SIG-M5 treated with dmso at 0.1 percent for 504 hours (cell line): ENCODE data around the gene MC1R.
"Not testable (repeated sequence)": the region's sequence is repeated elsewhere in the genome, so short reads cannot be mapped to it uniquely, and the experiment has no call there.

Experiments used
- DNase-seq: peaks from one replicate; lab custom pipeline; 2025; ENCODE audit not compliant: unreplicated experiment; lab: John Stamatoyannopoulos, UW

MC1R gene

GRCh38 chr16:89918453-89919347, at the start of gene MC1R:
Gene MC1R, plus strand, starts transcription at chr16:89918862. Its CDS starts 397 bp downstream, at chr16:89919259.
- DNase-seq: peak; percentile 48

- DNase-seq: no peak
Measured at GRCh38 chr16:89869911-89870310, 48.8 kb upstream of the MC1R start.

- no peak for DNase-seq
Measured at GRCh38 chr16:89870440-89870839, 48.2 kb upstream of the MC1R start.

- no peak for DNase-seq
Measured at GRCh38 chr16:89871895-89872294, 46.8 kb upstream of the MC1R start.

- DNase-seq: peak; percentile 75
Measured at GRCh38 chr16:89873109-89873971, 45.3 kb upstream of the MC1R start, which contains the start of gene TCF25. Gene TCF25, plus strand, starts transcription at chr16:89873592. Its CDS starts 76 bp downstream, at chr16:89873668.

- DNase-seq: peak; percentile 92
Measured at GRCh38 chr16:89873972-89874689, 44.5 kb upstream of the MC1R start.

GRCh38 chr16:89879123-89879522, 39.5 kb upstream of the MC1R start:
- not testable (repeated sequence) for DNase-seq

GRCh38 chr16:89880477-89881367, 37.9 kb upstream of the MC1R start:
- no peak for DNase-seq

- no peak for DNase-seq
Measured at GRCh38 chr16:89881368-89881730, 37.3 kb upstream of the MC1R start.

- DNase-seq: no peak
Measured at GRCh38 chr16:89883346-89884040, 35.2 kb upstream of the MC1R start.

GRCh38 chr16:89884041-89884421, 34.6 kb upstream of the MC1R start:
- no peak for DNase-seq

GRCh38 chr16:89887243-89887642, 31.4 kb upstream of the MC1R start:
- no peak for DNase-seq

GRCh38 chr16:89890200-89890599, 28.5 kb upstream of the MC1R start:
- no peak for DNase-seq

GRCh38 chr16:89890886-89891657, 27.6 kb upstream of the MC1R start:
- DNase-seq: no peak

- DNase-seq: no peak
Measured at GRCh38 chr16:89892055-89892630, 26.5 kb upstream of the MC1R start.

GRCh38 chr16:89892635-89893034, 26.0 kb upstream of the MC1R start:
- no peak for DNase-seq

- no peak for DNase-seq
Measured at GRCh38 chr16:89893642-89894548, 24.8 kb upstream of the MC1R start.
